Pons (tissue), 1 donor: ENCODE measurements around the gene STK11.

Experiments
- DNase-seq: peaks from one replicate; pipeline ENCODE4 v3.0.0-alpha.2; 2016; ENCODE audit warnings: low spot score

STK11 gene

GRCh38 chr19:1226227-1226518 lies 20.6 kb downstream of the STK11 start:
- no peak for DNase-seq

GRCh38 chr19:1226522-1227303 lies 21.1 kb downstream of the STK11 start:
- DNase-seq = no peak

- no peak for DNase-seq
These were observed 21.9 kb downstream of the STK11 start for GRCh38 chr19:1227304-1228054.

- no peak for DNase-seq
These were observed 22.8 kb downstream of the STK11 start for GRCh38 chr19:1228161-1228957.

- no peak for DNase-seq
These were observed 23.7 kb downstream of the STK11 start for GRCh38 chr19:1229056-1229923.

- no peak for DNase-seq
These were observed 24.6 kb downstream of the STK11 start for GRCh38 chr19:1229924-1230782.

GRCh38 chr19:1230783-1231489 lies 25.4 kb downstream of the STK11 start:
- DNase-seq = no peak

GRCh38 chr19:1231729-1232637 lies 26.4 kb downstream of the STK11 start:
- DNase-seq = no peak

GRCh38 chr19:1232652-1233072 lies 27.1 kb downstream of the STK11 start:
- DNase-seq = no peak

- DNase-seq = no peak
These were observed 27.6 kb downstream of the STK11 start for GRCh38 chr19:1233115-1233667.

- DNase-seq = no peak
These were observed 28.7 kb downstream of the STK11 start for GRCh38 chr19:1234051-1234954.

GRCh38 chr19:1234955-1235380 lies 29.4 kb downstream of the STK11 start:
- DNase-seq = no peak

- DNase-seq = no peak
These were observed 30.3 kb downstream of the STK11 start for GRCh38 chr19:1235625-1236538.

- no peak for DNase-seq
These were observed 31.0 kb downstream of the STK11 start for GRCh38 chr19:1236576-1236975.

GRCh38 chr19:1237027-1237659 lies 31.6 kb downstream of the STK11 start:
- DNase-seq = no peak

- no peak for DNase-seq
These were observed 32.3 kb downstream of the STK11 start, which contains the start of gene CBARP for GRCh38 chr19:1237754-1238368. CBARP (minus strand) TSS chr19:1238005; CDS start chr19:1236100, 1,905 bp downstream.
